Measurements from ENCODE around the gene USP3. TPM values are rescaled to one million over a fixed set of nuclear protein-coding genes. Genes with fewer than 3 reads are reported as not detected.
A peak's percentile ranks its signal among the peaks of the same experiment; 100 is the strongest.

USP3 gene
- total RNA-seq, 1 donor from 2014 or later, result 83.2 TPM

DNA sequence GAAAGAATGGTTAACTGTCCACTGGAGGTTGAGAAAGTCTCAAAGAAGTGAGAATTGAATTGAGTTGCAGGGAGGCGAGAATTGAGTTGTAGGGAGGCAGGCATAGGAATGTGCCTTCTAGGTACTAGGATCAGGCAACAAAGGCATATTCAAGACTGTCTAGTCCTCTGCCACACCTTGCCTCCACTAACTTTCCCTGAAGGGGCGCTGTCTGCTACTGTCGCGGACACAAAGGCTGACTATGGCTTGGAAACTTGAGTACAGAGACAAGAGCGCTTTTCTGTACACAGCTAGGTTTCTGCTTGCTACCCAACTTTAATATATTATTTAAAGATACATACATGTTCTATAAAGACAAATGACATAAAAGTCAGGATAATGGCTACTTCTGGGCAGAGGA, 82.4 kb downstream of the USP3 start:
- Histone ChIP-seq H3K4me3 (ENCODE audit: low read depth, low read length) (no peak overlapping the region), H3K27me3 (ENCODE audit: control insufficient read depth, insufficient read depth, low read length) (no peaks in the 10 kb centered on the region), H3K36me3 (ENCODE audit: control insufficient read depth, insufficient read depth, low read length) (peaks cover 17% of the 10 kb centered on the region)
- DNase-seq (ENCODE audit: low read depth) (no peak), FAIRE-seq (no peak)
- TF ChIP-seq, protein P1, sequence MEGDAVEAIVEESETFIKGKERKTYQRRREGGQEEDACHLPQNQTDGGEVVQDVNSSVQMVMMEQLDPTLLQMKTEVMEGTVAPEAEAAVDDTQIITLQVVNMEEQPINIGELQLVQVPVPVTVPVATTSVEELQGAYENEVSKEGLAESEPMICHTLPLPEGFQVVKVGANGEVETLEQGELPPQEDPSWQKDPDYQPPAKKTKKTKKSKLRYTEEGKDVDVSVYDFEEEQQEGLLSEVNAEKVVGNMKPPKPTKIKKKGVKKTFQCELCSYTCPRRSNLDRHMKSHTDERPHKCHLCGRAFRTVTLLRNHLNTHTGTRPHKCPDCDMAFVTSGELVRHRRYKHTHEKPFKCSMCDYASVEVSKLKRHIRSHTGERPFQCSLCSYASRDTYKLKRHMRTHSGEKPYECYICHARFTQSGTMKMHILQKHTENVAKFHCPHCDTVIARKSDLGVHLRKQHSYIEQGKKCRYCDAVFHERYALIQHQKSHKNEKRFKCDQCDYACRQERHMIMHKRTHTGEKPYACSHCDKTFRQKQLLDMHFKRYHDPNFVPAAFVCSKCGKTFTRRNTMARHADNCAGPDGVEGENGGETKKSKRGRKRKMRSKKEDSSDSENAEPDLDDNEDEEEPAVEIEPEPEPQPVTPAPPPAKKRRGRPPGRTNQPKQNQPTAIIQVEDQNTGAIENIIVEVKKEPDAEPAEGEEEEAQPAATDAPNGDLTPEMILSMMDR (IDR thresholded peaks at IDR 0.05; ENCODE audit: insufficient read depth, low read length, severe bottlenecking), result no peak

DNA sequence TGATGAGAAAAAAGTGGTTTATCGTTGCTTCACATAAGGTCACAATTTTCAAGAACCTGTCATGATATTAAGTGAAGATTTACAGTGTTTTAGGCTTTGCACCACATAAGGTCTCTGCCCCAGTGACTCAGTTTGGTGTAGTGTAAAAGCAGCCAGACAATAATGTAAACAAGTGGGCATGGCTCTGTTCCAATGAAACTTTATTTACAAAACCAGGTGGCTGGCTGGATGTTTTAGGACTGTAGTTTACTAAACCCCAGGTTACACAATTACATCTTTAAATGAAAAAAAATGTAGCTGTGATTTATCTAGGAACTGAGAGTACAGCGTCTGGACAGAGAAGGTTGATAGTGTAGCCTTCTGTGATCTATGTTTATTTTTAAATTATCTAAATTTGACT, 83.1 kb downstream of the USP3 start:
- H3K4me3 ChIP-seq (ENCODE audit: low read depth, low read length), result no peak overlapping the region
- H3K36me3 ChIP-seq (ENCODE audit: control insufficient read depth, insufficient read depth, low read length), result peaks cover 17% of the 10 kb centered on the region
- peak; percentile 65 for DNase-seq (ENCODE audit: low read depth)
- no peaks in the 10 kb centered on the region for H3K27me3 ChIP-seq (ENCODE audit: control insufficient read depth, insufficient read depth, low read length)
- FAIRE-seq, result no peak
- TF ChIP-seq, protein P1 (IDR thresholded peaks at IDR 0.05; ENCODE audit: insufficient read depth, low read length, severe bottlenecking), result no peak

DNA sequence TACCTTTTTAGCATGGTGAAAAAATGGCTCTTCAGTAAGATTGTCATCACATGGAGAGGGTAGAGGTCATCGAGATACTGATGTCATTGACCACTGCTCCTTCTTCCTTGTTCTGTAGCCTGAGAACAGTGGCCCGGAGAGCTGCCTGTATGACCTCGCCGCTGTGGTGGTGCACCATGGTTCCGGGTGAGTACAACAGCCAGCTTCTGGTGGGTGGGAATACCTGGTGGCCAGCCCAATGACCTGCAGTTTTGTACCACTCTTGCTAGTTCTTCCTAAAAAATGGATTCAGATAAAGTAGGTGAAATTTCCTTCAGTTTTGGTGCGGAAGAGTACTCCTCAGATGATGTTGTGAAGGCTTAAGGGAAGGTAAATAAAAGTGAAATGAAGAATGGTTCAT, 84.4 kb downstream of the USP3 start:
- DNase-seq (ENCODE audit: low read depth) (no peak), FAIRE-seq (no peak)
- no peaks in the 10 kb centered on the region for H3K27me3 ChIP-seq (ENCODE audit: control insufficient read depth, insufficient read depth, low read length)
- H3K36me3 ChIP-seq (ENCODE audit: control insufficient read depth, insufficient read depth, low read length), result peaks cover 14% of the 10 kb centered on the region
- TF ChIP-seq, protein P1 (IDR thresholded peaks at IDR 0.05; ENCODE audit: insufficient read depth, low read length, severe bottlenecking), result no peak
- H3K4me3 ChIP-seq (ENCODE audit: low read depth, low read length), result no peak overlapping the region

DNA sequence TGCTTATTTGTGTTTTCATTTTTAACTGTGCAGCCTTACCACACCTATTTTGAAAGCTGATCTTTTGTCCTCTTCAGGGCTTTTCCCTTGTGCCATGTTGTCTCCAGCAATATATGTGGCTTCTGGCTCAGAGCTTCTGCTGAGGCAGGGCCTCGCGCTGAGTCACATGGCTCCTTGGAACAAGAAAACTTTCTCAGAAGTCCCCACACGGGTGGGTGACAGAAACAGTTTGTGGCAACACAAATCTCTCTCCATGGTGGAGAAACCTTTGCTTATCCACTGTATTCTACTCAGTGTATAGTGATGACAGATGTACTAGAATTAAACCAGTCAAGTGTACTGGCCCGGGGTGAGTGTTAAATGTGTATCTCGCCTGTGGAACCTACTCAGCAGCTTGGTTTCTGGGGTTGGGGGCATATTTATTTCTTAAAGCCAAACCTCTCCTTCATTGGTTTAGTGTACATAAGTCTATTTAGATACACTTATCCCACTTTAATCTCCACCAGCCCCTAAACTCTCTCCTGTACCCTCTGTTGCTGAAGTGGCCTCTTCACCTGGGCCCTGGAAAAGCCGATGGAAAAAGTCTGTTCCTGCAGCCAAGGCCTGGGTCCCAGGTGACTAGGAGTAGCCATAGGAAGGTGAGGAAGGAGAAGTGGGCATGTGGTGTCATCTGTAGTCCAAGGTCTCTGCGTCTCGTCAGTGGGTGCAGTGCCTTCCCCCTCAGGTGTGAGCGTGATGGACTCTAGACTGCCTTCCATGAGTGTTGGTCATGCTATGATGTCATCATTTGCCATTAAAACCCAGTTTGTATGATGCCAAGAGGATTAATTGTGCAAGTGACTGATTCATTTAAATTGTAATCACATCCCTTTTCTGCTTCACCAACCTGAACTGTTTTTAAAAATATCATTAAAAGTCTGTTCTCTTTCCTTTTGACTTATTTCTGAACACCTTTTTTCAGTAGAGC, 89.6 kb downstream of the USP3 start:
- H3K36me3 ChIP-seq (ENCODE audit: control insufficient read depth, insufficient read depth, low read length), result peaks cover 7% of the 10 kb centered on the region
- TF ChIP-seq, protein P1 (IDR thresholded peaks at IDR 0.05; ENCODE audit: insufficient read depth, low read length, severe bottlenecking), result no peak
- no peak overlapping the region for H3K4me3 ChIP-seq (ENCODE audit: low read depth, low read length)
- FAIRE-seq, result no peak
- DNase-seq (ENCODE audit: low read depth), result peak; percentile 85
- no peaks in the 10 kb centered on the region for H3K27me3 ChIP-seq (ENCODE audit: control insufficient read depth, insufficient read depth, low read length)

DNA sequence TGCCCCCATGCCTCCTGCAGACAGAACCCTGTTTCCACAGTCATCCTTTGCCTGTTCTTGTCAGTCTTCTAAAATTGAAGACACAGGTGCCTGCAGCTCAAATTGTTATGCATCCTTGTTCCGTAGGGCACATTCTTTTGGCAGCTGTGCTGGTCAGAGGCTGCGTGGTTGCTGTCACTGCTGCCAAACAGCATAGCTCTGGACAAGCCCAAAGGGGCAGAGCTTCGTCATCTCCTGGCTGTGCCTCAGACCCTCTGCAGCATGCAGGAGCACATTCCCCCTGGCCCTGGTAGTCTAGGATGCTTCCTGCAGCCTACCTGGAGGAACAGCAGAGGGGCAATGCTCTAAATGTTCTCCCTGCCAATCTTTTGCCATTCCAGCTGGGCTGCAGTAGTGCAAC, 90.7 kb downstream of the USP3 start:
- H3K27me3 ChIP-seq (ENCODE audit: control insufficient read depth, insufficient read depth, low read length), result no peaks in the 10 kb centered on the region
- H3K36me3 ChIP-seq (ENCODE audit: control insufficient read depth, insufficient read depth, low read length), result peaks cover 4% of the 10 kb centered on the region
- no peak overlapping the region for H3K4me3 ChIP-seq (ENCODE audit: low read depth, low read length)
- TF ChIP-seq, protein P1 (IDR thresholded peaks at IDR 0.05; ENCODE audit: insufficient read depth, low read length, severe bottlenecking), result no peak
- DNase-seq (ENCODE audit: low read depth) (peak; percentile 59), FAIRE-seq (no peak)

Measured in bronchial epithelial cell (primary cell).